HG03108 (cell line): ENCODE data around the gene ERMAP.

ENCODE experiments used
- ATAC-seq: cut with Tn5 transposase; IDR thresholded peaks from one replicate; pipeline ENCODE4 v1.9.1; 2021; ENCODE audit warnings: moderate library complexity; ENCODE audit not compliant: unreplicated experiment

Gene ERMAP, protein sequence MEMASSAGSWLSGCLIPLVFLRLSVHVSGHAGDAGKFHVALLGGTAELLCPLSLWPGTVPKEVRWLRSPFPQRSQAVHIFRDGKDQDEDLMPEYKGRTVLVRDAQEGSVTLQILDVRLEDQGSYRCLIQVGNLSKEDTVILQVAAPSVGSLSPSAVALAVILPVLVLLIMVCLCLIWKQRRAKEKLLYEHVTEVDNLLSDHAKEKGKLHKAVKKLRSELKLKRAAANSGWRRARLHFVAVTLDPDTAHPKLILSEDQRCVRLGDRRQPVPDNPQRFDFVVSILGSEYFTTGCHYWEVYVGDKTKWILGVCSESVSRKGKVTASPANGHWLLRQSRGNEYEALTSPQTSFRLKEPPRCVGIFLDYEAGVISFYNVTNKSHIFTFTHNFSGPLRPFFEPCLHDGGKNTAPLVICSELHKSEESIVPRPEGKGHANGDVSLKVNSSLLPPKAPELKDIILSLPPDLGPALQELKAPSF

DNA sequence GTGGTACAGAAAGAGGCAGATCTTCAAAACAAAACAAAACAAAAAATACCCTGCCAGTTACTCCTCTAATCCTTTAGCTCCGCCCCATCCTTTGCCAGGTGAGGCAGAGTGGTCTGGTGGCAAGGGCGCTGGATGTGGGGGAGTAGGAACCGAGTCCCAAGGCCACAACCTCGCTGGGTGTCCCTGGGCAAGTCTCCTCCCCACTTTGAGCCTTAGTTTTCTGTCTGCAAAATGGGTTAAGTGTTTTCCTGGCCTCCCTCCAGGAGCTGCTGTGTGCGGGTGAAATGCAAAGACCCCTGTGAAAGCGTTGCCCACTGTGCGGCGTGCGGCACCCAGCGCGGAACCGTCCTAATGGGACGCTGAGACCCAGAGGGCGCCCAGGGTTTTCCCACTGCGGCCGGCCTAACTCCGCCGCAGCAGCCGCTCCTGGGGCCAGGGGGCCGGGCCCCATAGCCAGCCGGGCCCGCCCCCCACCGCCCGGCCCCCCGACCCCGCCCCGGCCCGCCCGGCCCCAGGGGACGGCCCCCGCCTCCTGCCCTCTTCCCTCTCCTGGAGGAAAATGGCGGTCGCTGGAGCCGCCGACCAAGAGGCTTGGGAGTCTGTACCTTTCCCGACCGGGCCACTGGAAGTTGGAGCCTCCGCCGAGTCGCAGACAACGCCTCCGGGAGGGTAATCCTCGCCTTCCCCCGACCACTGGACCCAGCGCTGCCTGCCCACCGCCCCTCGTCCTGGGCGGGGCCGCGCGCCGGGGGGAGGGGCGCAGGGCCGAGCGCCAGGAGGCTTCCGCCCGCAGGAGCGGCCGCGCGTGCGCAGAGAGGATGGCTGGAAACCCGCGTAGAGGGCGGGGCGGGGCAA, at the start of gene ERMAP, which contains the start of gene SVBP:
Gene ERMAP, plus strand, starts transcription at position 538 of the 855 bp plus-strand sequence. CDS start 13,327 bp downstream, outside the sequence.
Gene SVBP, minus strand, starts transcription at position 813 of the 855 bp plus-strand sequence. CDS start 853 bp downstream, outside the sequence.
- peak; percentile 80 for ATAC-seq

DNA sequence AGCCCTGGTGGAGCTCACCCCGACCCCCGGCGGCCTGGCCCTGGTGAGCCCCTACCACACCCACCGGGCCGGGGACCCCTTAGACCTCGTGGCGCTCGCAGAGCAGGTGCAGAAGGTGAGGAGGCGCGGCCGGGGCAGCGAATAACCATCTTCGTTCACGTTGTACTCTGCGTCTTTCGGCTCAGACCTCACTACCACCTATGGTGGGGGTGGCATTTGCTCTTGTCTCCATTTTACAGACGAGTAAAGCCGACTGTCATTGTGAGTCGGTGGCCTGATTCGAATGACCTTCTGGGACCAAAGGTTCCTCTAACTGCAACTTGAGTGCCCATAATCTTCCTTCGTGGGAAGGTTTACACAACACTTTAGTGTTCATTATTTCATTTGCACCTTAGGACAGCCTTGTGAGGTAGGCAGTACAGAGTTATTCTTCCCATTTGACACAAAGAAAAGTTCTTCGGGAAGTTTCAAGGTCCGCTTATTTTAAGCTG, 49.4 kb upstream of the ERMAP start:
- peak; percentile 16 for ATAC-seq

DNA sequence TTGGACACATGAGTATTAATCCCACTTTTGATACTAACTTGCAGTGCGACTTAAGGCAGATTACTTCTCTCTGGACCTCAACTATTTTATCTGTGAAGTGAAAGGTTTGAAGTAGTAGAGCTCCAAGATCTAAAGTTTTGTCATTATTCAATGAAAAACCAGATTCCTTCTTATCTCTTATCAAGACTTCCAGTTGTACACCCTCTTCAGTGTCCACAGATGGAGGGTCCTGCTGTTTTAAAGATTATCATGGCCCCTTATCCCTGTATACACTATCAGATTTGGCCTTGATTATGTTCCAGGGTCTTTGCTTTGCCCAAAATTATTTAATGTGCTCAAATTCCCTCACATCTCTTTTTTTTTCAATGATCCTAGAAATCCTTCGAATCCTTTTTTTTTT, 48.8 kb upstream of the ERMAP start:
- no peak for ATAC-seq

GRCh38 chr1:42769811-42770210, 47.1 kb upstream of the ERMAP start:
- ATAC-seq, result no peak

GRCh38 chr1:42773420-42773819, 43.5 kb upstream of the ERMAP start:
- ATAC-seq, result no peak

- no peak for ATAC-seq
Measured at GRCh38 chr1:42774928-42775526, 41.9 kb upstream of the ERMAP start.

DNA sequence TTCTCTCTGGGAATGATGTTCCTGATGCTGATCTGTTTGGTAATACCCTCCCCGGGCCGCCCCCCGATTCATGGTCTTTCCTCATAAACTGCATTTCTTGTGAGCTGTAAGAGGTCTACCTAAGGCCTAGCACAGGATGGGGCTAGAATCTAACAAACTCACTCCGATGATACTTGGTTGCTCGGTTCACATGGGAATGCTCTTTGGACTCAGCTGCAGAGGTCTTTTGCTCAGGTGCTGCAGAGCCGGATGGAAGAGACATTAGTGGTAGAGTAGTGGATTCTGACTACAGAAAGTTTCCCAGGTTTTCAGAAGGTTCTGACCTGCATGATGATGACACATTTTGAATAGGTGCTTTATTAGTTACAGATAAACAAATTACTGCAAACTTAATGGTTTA, 40.4 kb upstream of the ERMAP start:
- ATAC-seq, result no peak

- ATAC-seq, result no peak
Measured at GRCh38 chr1:42777852-42778251, 39.1 kb upstream of the ERMAP start.

DNA sequence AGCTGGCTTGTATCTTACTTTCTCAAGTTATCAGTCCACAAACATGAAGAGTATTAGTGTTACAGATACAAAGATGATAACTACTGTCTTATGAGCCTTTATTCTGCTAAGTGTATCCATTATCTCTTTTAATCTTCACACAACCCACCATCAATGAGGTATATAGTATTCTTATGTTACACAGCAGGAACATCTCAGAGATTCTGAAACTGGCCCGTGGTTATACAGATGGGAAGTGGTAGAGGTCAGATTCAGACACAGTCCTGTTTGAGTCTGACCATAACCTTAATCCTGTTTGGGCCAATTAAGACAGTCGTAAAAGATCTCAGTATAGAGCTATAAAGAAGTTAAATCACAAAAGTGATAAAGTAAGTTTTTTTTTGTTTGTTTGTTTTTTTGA, 37.2 kb upstream of the ERMAP start:
- ATAC-seq, result no peak

DNA sequence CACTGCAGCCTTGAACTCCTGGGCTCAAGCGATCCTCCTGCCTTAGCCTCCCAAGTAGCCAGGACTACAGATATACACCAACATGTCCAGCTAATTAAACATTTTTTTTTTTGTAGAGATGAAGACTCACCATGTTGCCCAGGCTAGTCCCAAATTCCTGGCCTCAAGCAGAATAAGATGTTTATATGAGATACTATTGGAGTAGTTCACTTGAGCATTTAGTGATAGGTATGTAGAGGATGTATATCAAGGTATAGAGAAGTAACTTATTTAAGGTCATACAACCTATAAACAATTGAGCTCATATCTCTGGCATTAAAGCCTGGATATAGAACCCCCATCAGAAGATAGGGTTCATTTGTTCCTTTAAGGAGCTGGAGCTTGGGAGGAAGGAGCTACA, 36.7 kb upstream of the ERMAP start:
- ATAC-seq, result no peak

GRCh38 chr1:42783092-42783491, 33.8 kb upstream of the ERMAP start:
- no peak for ATAC-seq

DNA sequence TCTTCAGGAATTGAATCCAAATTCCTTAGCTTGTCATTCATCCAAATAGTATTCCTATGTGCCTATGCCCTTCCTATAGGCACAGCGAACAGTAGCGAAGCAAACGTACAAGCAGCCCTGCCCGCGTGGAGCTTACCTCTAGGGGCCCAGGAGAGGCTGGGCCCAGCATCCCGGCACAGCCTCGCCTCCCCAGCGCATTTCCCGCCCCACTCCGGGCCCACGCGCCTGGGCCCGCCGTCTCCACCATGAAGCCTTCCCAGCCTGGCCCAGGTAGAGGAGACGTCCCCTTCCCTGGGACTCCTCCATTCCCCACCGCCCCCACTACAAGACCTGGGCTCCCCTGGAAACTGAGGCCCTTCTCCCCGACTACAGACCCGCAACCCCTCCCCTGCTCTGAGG, 32.4 kb upstream of the ERMAP start:
- no peak for ATAC-seq

DNA sequence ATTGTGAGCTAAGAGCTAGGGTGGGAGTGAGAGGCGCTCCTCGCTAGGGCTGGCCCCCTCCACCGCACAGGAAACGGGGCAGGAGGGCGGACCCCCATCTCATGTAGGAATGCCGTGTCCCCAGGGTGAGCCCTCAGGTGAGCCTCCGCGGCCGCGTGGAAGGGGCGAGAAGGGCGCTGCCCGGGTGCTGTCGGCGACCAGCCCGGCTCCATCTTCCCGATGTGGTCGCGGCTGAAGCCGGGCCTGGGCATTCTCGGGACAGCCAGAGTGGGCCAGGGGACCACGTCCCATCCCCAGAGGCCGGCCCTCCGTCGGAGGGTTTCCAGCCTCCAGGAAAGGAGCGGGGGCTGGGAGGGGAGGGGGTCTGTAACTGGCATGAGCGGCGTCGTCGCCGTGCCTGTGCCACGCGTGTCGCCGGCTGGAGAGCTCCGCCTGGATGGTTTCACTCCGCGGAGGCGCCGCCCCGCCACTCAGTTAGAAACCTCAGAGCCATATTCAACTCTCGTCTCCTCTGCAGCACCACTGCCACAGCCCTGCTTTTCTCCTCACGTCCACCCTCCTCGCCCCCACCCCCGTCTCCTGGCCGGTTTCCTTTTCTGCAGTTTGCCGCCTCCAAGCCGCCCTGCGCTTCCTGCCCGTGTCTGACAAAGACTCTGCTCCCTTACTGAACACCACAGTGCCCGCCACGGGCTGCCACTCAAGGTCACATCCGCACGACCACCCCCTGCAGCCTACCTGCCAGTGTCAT, 31.8 kb upstream of the ERMAP start, which contains the start of gene TMEM269:
Gene TMEM269, plus strand, starts transcription at position 46 of the 748 bp plus-strand sequence. CDS start 4,903 bp downstream, outside the sequence.
- no peak for ATAC-seq

DNA sequence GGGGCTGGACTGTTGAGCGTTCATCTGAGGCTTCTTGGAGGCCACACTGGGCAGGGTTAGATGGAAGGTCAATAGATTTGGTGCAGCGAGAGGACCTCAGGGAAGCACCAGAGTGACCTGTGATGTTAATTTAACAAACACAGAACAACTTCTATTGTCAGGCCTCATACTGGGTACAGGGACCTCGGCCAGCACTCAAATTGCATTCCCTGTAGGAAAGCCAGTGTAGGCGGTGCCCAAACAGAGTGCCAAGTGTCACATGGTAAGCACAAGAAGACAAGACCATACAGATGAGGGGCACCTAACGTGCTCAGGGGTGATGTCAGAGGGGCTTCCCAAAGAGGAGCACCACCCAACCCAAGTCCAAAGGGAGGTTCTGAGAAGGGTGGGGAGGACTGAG, 30.8 kb upstream of the ERMAP start:
- ATAC-seq, result no peak

DNA sequence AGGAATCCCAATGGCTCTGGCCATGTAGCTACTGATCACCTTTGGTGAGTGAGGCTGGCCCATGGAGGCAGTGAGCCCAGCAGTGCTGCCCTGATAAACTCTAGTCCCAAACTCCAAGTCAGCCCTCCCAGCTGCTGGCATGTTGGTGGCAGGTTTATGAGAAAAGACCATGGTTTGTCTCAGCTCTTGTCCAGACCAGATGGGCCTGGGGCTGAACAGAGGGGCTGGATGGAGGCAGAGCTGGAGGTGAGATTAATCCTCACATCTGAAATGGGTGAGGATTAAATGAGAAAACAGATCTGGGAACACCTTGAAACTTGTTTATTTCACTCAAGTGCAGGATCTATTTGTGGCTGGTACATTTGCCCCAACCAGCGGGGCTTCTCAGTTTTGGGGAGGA, 28.9 kb upstream of the ERMAP start:
- no peak for ATAC-seq

- ATAC-seq, result no peak
Measured at GRCh38 chr1:42793824-42794223, 23.1 kb upstream of the ERMAP start.

DNA sequence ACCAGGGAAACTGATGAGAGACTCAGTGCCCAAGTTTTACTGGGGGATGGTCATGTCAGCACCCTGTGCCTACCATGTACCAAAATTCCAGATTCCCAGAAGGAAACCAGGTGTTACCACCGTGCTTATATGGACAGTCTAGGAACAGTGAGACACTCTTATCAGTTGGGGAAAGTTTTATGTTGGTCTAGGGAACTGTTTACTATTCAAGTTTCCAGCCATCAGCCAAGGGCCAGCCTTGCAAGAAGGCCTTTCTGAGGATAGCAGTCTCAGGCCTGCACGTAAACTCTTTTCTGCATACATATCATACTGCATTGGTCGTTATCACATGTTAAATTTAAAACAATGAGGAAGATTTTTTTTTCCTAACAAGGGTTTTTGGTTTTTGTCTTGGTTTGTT, 19.5 kb upstream of the ERMAP start:
- no peak for ATAC-seq

DNA sequence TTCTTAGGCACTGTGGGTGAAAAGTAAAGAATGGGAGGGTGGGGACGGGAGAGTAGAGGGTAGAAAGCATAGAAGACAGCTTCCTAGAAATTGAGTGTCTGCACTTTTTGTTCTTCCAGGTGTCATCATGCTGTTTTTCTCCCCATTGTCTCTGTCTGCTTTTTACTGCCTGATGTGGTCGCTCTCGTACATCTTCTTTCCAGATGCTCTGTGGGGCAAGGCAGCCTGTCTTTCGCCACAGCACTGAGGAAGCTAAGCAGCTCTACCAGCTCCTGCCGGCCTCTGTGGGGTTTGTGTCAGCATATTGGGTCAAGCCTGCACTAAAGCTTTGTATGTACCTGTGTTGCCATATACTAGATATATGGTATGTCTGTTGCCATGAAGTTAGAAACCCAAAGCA, 18.9 kb upstream of the ERMAP start:
- ATAC-seq, result no peak

- ATAC-seq, result no peak
Measured at GRCh38 chr1:42801832-42802473, 15.0 kb upstream of the ERMAP start.

GRCh38 chr1:42806171-42806570, 10.8 kb upstream of the ERMAP start:
- no peak for ATAC-seq
